B cell (primary cell): ENCODE results near the gene ITGA6. TPM values are rescaled to one million over a fixed set of nuclear protein-coding genes. Genes with fewer than 3 reads are reported as not detected.

ENCODE experiments used
- ATAC-seq: fragments of 200-7000 bp; cut with Tn5 transposase; one replicate; pipeline ENCODE4 v1.10.0; 2021; ENCODE audit warnings: low read depth, mild to moderate bottlenecking, moderate number of reproducible peaks, moderate library complexity
- CTCF ChIA-PET: fragments of 350-600 bp; sonication (Branson Sonifier 250); formaldehyde crosslinking; loops from one replicate; lab custom pipeline; 2021; ENCODE audit warnings: antibody characterized with exemption, inconsistent platforms; lab: Charles Lee
- POLR2A ChIA-PET: fragments of 350-600 bp; sonication (Branson Sonifier 250); formaldehyde crosslinking; loops from one replicate; lab custom pipeline; 2021; ENCODE audit warnings: antibody characterized with exemption; lab: Charles Lee
- DNase-seq: peaks from one replicate; pipeline ENCODE4 v3.0.0; 2013
- H2AFZ ChIP-seq: 2 replicates; pipeline ENCODE4 v1.6.1; 2012; ENCODE audit warnings: mild to moderate bottlenecking, low read depth, low read length; ENCODE audit not compliant: insufficient read depth, poor library complexity, severe bottlenecking
- H3K27ac ChIP-seq, 2 donors: 1 replicate in 1 of 2; 2 replicates in 1 of 2; pipeline ENCODE4 v1.5.1; 2012 to 2013; ENCODE audit warnings: low read length in 2 of 2, mild to moderate bottlenecking in 2 of 2, moderate library complexity in 1 of 2
- H3K27me3 ChIP-seq, 4 experiments: fragments of 200-600 bp in 1 of 4; sonication (generic) in 1 of 4; replicated peaks in 1 of 4; 1 replicate in 2 of 4; 2 replicates in 2 of 4; pipeline versions ENCODE4 v1.6.1 to v1.7.0; 2013 to 2016; ENCODE audit warnings: low read length in 3 of 4, mild to moderate bottlenecking in 2 of 4, mixed read lengths in 1 of 4, moderate library complexity in 1 of 4; ENCODE audit not compliant: insufficient read depth in 4 of 4, control insufficient read depth in 3 of 4; ENCODE audit errors: control extremely low read depth in 1 of 4
- H3K36me3 ChIP-seq, 2 experiments: replicated peaks in 1 of 2; 1 replicate in 1 of 2; 2 replicates in 1 of 2; pipeline versions ENCODE4 v1.6.1 to v1.7.1; 2013; ENCODE audit warnings: low read length in 1 of 2; ENCODE audit not compliant: insufficient read depth in 2 of 2, control insufficient read depth in 1 of 2; ENCODE audit errors: control extremely low read depth in 1 of 2, extremely low read depth in 1 of 2
- H3K4me1 ChIP-seq, 2 donors: fragments of 200-600 bp in 1 of 2; sonication (generic) in 1 of 2; 1 replicate in 1 of 2; 2 replicates in 1 of 2; pipeline versions ENCODE4 v1.5.1 to v1.6.1; 2013 to 2017; ENCODE audit warnings: low read length in 2 of 2; ENCODE audit not compliant: control insufficient read depth in 2 of 2, insufficient read depth in 2 of 2
- H3K4me2 ChIP-seq: replicated peaks from 2 replicates; pipeline ENCODE3; 2012; ENCODE audit warnings: mild to moderate bottlenecking, low read depth, low read length; ENCODE audit not compliant: poor library complexity, severe bottlenecking
- H3K4me3 ChIP-seq, 5 experiments: fragments of 200-600 bp in 1 of 5; sonication (generic) in 1 of 5; 1 replicate in 3 of 5; 2 replicates in 2 of 5; pipeline versions ENCODE4 v1.5.1 to v1.7.0; 2011 to 2016; ENCODE audit warnings: low read length in 4 of 5, mild to moderate bottlenecking in 4 of 5, low read depth in 2 of 5, control low read depth in 1 of 5, moderate library complexity in 1 of 5; ENCODE audit not compliant: insufficient read depth in 1 of 5; ENCODE audit errors: control extremely low read depth in 1 of 5, extremely low read depth in 1 of 5
- H3K79me2 ChIP-seq: fragments of 200-600 bp; sonication (generic); one replicate; pipeline ENCODE4 v1.6.0; 2016; ENCODE audit warnings: low read length; ENCODE audit not compliant: control insufficient read depth, insufficient read depth
- H3K9ac ChIP-seq: fragments of 200-600 bp; sonication (generic); 2 replicates; pipeline ENCODE4 v1.6.1; 2017; ENCODE audit warnings: mild to moderate bottlenecking, low read length, moderate library complexity
- H3K9me3 ChIP-seq, 3 donors: one replicate each; pipeline versions ENCODE4 v1.6.1 to v1.7.1; 2013; ENCODE audit warnings: low read length in 2 of 3; ENCODE audit not compliant: control insufficient read depth in 2 of 3, insufficient read depth in 1 of 3; ENCODE audit errors: control extremely low read depth in 1 of 3
- H4K20me1 ChIP-seq: 2 replicates; pipeline ENCODE4 v1.6.0; 2012; ENCODE audit warnings: mild to moderate bottlenecking, low read length; ENCODE audit not compliant: insufficient read depth, control insufficient read depth, poor library complexity, severe bottlenecking
- H3K27ac Mint-ChIP-seq: one replicate; pipeline ENCODE4 v1.8.0; 2021; ENCODE audit warnings: mixed read lengths
- H3K27me3 Mint-ChIP-seq: one replicate; pipeline ENCODE4 v1.8.0; 2021; ENCODE audit warnings: mixed read lengths
- H3K4me1 Mint-ChIP-seq: one replicate; pipeline ENCODE4 v1.8.0; 2021; ENCODE audit warnings: mixed read lengths
- H3K4me3 Mint-ChIP-seq: one replicate; pipeline ENCODE4 v1.8.0; 2021; ENCODE audit warnings: mixed read lengths
- H3K9me3 Mint-ChIP-seq: one replicate; pipeline ENCODE4 v1.8.0; 2022; ENCODE audit warnings: mixed read lengths; ENCODE audit not compliant: insufficient read depth
- EZH2 ChIP-seq: IDR thresholded peaks from 2 replicates; pipeline ENCODE4 v1.6.1; 2012; ENCODE audit warnings: borderline replicate concordance, low read depth, mild to moderate bottlenecking, moderate library complexity, low read length; ENCODE audit not compliant: insufficient read depth, poor library complexity, severe bottlenecking
- WGBS: methylation state at CpG from one replicate; pipeline ENCODE4 v1.1.5; 2013; ENCODE audit warnings: missing lambda C conversion rate; ENCODE audit not compliant: insufficient coverage; 5-methylcytosine and 5-hydroxymethylcytosine counted together
- intact Hi-C: fragments of 100-400 bp; cut with micrococcal nuclease; formaldehyde crosslinking; loops from one replicate; pipeline ENCODE4 v1.10.0; 2022
- polyA plus RNA-seq: library from polyadenylated mRNA; depleted of rRNA; stranded (reverse); fragments of >200 nt; gene quantifications from 2 replicates; pipeline ENCODE4 v1.2.3, GENCODE V29; 2012
- total RNA-seq, 2 donors: library from RNA; stranded (reverse); fragments of 120-200 nt in 1 of 2; gene quantifications; 1 replicate in 1 of 2; 2 replicates in 1 of 2; pipeline versions ENCODE4 v1.2.3 to v1.2.4, GENCODE V29; 2013 to 2022
- TF ChIP-seq, protein P1 (sequence below): fragments of 200-600 bp; IDR thresholded peaks from one replicate; pipeline ENCODE4 v1.8.0; 2022; ENCODE audit warnings: antibody characterized with exemption, mild to moderate bottlenecking

Gene ITGA6
- total and polyA plus RNA-seq, 2 donors (not counting 1 experiment from before 2014, with no cell fraction given) = 0.17 to 0.98 TPM

DNA sequence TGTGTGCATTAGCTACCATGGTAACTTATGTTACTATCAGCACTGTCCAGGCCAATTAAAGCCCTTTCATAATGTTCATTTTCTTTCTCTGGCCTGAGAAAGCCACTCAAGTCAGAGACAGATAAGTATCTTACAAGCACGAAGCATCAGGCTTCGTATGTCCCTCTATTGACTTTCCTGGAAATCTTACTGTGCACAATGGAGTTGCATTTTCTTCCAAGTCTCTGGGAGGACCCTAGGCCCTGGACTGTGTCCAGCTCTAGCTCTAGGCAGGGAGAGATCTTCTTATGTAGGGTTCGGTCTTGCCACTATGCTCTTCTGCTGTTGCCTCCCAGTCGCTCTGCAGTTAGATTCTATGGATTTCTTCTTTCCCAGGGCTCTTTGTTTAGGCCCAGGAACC, 40.0 kb upstream of the ITGA6 start:
- H2AFZ ChIP-seq = no peak overlapping the region
- Mint-ChIP-seq H3K9me3 (no peaks in the 10 kb centered on the region), H3K27ac (no peak overlapping the region), H3K4me3 (no peak overlapping the region), H3K4me1 (no peaks in the 10 kb centered on the region), H3K27me3 (peaks cover 12% of the 10 kb centered on the region)
- peaks cover 0 to 3% (median 0%) of the 10 kb centered on the region in 4 experiments for H3K27me3 ChIP-seq
- H3K4me2 ChIP-seq = no peak overlapping the region
- H3K27ac ChIP-seq = no peak overlapping the region
- 98% methylated on average over 4 of the region's 4 CpGs for WGBS
- CTCF ChIA-PET = no interaction called here
- H3K36me3 ChIP-seq = no peaks in the 10 kb centered on the region
- no peak overlapping the region for H3K9ac ChIP-seq
- POLR2A ChIA-PET = no interaction called here
- no peaks in the 10 kb centered on the region for H4K20me1 ChIP-seq
- DNase-seq (no peak), ATAC-seq (no peak)
- intact Hi-C loops = no loop called here
- no peak overlapping the region for H3K4me3 ChIP-seq
- no peaks in the 10 kb centered on the region for H3K9me3 ChIP-seq
- TF ChIP-seq, protein P1, sequence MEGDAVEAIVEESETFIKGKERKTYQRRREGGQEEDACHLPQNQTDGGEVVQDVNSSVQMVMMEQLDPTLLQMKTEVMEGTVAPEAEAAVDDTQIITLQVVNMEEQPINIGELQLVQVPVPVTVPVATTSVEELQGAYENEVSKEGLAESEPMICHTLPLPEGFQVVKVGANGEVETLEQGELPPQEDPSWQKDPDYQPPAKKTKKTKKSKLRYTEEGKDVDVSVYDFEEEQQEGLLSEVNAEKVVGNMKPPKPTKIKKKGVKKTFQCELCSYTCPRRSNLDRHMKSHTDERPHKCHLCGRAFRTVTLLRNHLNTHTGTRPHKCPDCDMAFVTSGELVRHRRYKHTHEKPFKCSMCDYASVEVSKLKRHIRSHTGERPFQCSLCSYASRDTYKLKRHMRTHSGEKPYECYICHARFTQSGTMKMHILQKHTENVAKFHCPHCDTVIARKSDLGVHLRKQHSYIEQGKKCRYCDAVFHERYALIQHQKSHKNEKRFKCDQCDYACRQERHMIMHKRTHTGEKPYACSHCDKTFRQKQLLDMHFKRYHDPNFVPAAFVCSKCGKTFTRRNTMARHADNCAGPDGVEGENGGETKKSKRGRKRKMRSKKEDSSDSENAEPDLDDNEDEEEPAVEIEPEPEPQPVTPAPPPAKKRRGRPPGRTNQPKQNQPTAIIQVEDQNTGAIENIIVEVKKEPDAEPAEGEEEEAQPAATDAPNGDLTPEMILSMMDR = no peak
- TF ChIP-seq EZH2 = no peak
- no peaks in the 10 kb centered on the region for H3K4me1 ChIP-seq
- H3K79me2 ChIP-seq = no peaks in the 10 kb centered on the region

DNA sequence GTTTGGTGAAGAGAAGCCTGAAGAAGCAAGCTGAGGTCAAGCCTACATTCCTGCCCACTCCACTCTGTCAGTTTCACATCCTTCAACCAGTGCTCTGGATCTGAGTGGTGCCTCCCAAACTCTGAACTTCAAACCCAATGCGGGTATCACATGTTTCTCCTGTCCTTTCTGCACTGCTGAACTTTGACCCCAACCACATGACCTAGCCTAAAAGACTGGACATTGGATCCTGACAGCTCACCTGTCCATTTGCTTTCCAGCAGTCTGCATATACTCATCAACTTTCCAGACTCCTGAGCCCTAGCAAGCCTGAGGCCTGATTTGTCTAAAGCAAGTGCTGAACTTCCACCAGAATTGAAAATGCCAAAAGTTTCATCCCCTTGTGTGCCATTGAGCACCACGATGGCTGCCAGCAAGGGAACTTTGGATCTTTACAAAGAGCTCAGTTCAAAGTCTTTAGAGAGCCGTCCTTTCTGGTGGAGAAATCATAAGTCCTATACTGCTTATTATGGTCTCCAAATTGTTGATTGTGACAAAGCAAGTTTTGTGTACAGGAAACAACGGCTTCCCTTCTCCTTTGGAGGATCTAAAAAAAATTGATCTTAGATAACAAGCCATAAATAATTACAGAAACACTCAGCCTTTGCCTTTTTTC, 37.6 kb upstream of the ITGA6 start:
- H3K4me1 Mint-ChIP-seq = no peaks in the 10 kb centered on the region
- no peak for ATAC-seq
- Histone ChIP-seq H3K4me2 (no peak overlapping the region), H3K27ac (no peak overlapping the region), H2AFZ (no peak overlapping the region), H3K4me1 (no peaks in the 10 kb centered on the region), H3K9me3 (no peaks in the 10 kb centered on the region), H3K9ac (no peak overlapping the region), H3K27me3 (peaks cover 0 to 3% (median 0%) of the 10 kb centered on the region in 4 experiments), H3K79me2 (no peaks in the 10 kb centered on the region), H3K36me3 (no peaks in the 10 kb centered on the region), H3K4me3 (no peak overlapping the region), H4K20me1 (no peaks in the 10 kb centered on the region)
- ChIA-PET CTCF (no interaction called here), POLR2A (no interaction called here)
- no peaks in the 10 kb centered on the region for H3K9me3 Mint-ChIP-seq
- peaks cover 13% of the 10 kb centered on the region for H3K27me3 Mint-ChIP-seq
- no peak overlapping the region for H3K4me3 Mint-ChIP-seq
- intact Hi-C loops = no loop called here
- H3K27ac Mint-ChIP-seq = no peak overlapping the region
- TF ChIP-seq EZH2 = no peak
- TF ChIP-seq, protein P1 = no peak
- DNase-seq = no peak
- WGBS = 44% methylated on average over 2 of the region's 4 CpGs
